ENCODE measurements around the gene CCDC142.

The CCDC142 gene

GRCh38 chr2:74474899-74475298, 7.9 kb downstream of the CCDC142 start:
- Histone ChIP-seq H3F3A (ENCODE audit: control insufficient read depth, insufficient read depth) (peaks cover 11% of the 10 kb centered on the region), H3K4me1 (ENCODE audit: control insufficient read depth, low read length) (peaks cover 16% of the 10 kb centered on the region), H4K20me1 (ENCODE audit: control insufficient read depth, insufficient read depth, low read depth, low read length) (0 out of 2 replicates have a peak, but pooled peaks cover 3% of the 10 kb centered on the region), H3K36me3 (ENCODE audit: control insufficient read depth, low read length) (peaks cover 39% of the 10 kb centered on the region), H3K9me2 (replicated peaks; ENCODE audit: control insufficient read depth, low read length) (no peaks in the 10 kb centered on the region), H3K27ac (ENCODE audit: low read depth, low read length) (no peak overlapping the region), H3K4me3 (ENCODE audit: low read length) (no peak overlapping the region), H3K79me2 (ENCODE audit: control insufficient read depth, low read length) (peaks cover 21% of the 10 kb centered on the region), H3K4me2 (ENCODE audit: low read length) (no peak overlapping the region), H3K27me3 (ENCODE audit: control insufficient read depth, low read length) (no peaks in the 10 kb centered on the region), H3K9me3 (ENCODE audit: control insufficient read depth, insufficient read depth, low read length) (no peaks in the 10 kb centered on the region)
- TF ChIP-seq EZH2phosphoT487 (IDR thresholded peaks at IDR 0.05; ENCODE audit: borderline replicate concordance, low read length) (no peak), CTCF (IDR thresholded peaks at IDR 0.05; ENCODE audit: low read depth, low read length, poor library complexity, severe bottlenecking) (peak; percentile 65)

GRCh38 chr2:74474481-74474880, 8.3 kb downstream of the CCDC142 start:
- Histone ChIP-seq H3K4me2 (ENCODE audit: low read length) (no peak overlapping the region), H3K27ac (ENCODE audit: low read depth, low read length) (no peak overlapping the region), H3K4me3 (ENCODE audit: low read length) (no peak overlapping the region), H4K20me1 (ENCODE audit: control insufficient read depth, insufficient read depth, low read depth, low read length) (0 out of 2 replicates have a peak, but pooled peaks cover 3% of the 10 kb centered on the region), H3K9me2 (replicated peaks; ENCODE audit: control insufficient read depth, low read length) (no peaks in the 10 kb centered on the region), H3K4me1 (ENCODE audit: control insufficient read depth, low read length) (peaks cover 16% of the 10 kb centered on the region), H3F3A (ENCODE audit: control insufficient read depth, insufficient read depth) (peaks cover 11% of the 10 kb centered on the region), H3K79me2 (ENCODE audit: control insufficient read depth, low read length) (peaks cover 20% of the 10 kb centered on the region), H3K9me3 (ENCODE audit: control insufficient read depth, insufficient read depth, low read length) (no peaks in the 10 kb centered on the region), H3K27me3 (ENCODE audit: control insufficient read depth, low read length) (no peaks in the 10 kb centered on the region), H3K36me3 (ENCODE audit: control insufficient read depth, low read length) (peaks cover 38% of the 10 kb centered on the region)
- TF ChIP-seq CTCF (IDR thresholded peaks at IDR 0.05; ENCODE audit: low read depth, low read length, poor library complexity, severe bottlenecking), result no peak
- TF ChIP-seq EZH2phosphoT487 (IDR thresholded peaks at IDR 0.05; ENCODE audit: borderline replicate concordance, low read length), result no peak

- Histone ChIP-seq H3K27ac (ENCODE audit: low read depth, low read length) (peak overlapping the region; percentile 83), H3K9me3 (ENCODE audit: control insufficient read depth, insufficient read depth, low read length) (no peaks in the 10 kb centered on the region), H3K79me2 (ENCODE audit: control insufficient read depth, low read length) (peaks cover 20% of the 10 kb centered on the region), H3K4me2 (ENCODE audit: low read length) (peak overlapping the region; percentile 79), H4K20me1 (ENCODE audit: control insufficient read depth, insufficient read depth, low read depth, low read length) (0 out of 2 replicates have a peak, but pooled peaks cover 3% of the 10 kb centered on the region), H3F3A (ENCODE audit: control insufficient read depth, insufficient read depth) (peaks cover 11% of the 10 kb centered on the region), H3K36me3 (ENCODE audit: control insufficient read depth, low read length) (peaks cover 35% of the 10 kb centered on the region), H3K4me3 (ENCODE audit: low read length) (peak overlapping the region; percentile 97), H3K9me2 (replicated peaks; ENCODE audit: control insufficient read depth, low read length) (no peaks in the 10 kb centered on the region), H3K4me1 (ENCODE audit: control insufficient read depth, low read length) (peaks cover 16% of the 10 kb centered on the region), H3K27me3 (ENCODE audit: control insufficient read depth, low read length) (no peaks in the 10 kb centered on the region)
- TF ChIP-seq EZH2phosphoT487 (IDR thresholded peaks at IDR 0.05; ENCODE audit: borderline replicate concordance, low read length) (no peak), CTCF (IDR thresholded peaks at IDR 0.05; ENCODE audit: low read depth, low read length, poor library complexity, severe bottlenecking) (no peak)
These were observed 9.9 kb downstream of the CCDC142 start for GRCh38 chr2:74472945-74473258.

All from DOHH2 (cell line).